Spleen (tissue), 11 donors: ENCODE data around the gene CDX4. TPM values are rescaled to one million over a fixed set of nuclear protein-coding genes. Genes with fewer than 3 reads are reported as not detected.
A peak's percentile ranks its signal among the peaks of the same experiment; 100 is the strongest.

Experiments used
- DNase-seq: peaks from one replicate; pipeline ENCODE4 v3.0.0-alpha.2; 2020
- H3K27ac ChIP-seq, 8 donors: fragments of 200-600 bp; sonication (generic) in 7 of 8; 1 replicate in 4 of 8; 2 replicates in 4 of 8; pipeline versions ENCODE4 v1.5.0 to v1.8.0; 2016 to 2021; ENCODE audit warnings: inconsistent platforms in 4 of 8, mild to moderate bottlenecking in 4 of 8, moderate library complexity in 1 of 8
- H3K27me3 ChIP-seq, 7 donors: fragments of 200-600 bp; sonication (generic) in 6 of 7; replicated peaks in 1 of 7; 1 replicate in 4 of 7; 2 replicates in 3 of 7; pipeline versions ENCODE4 v1.5.0 to v1.8.0; 2016 to 2021; ENCODE audit warnings: inconsistent platforms in 3 of 7, mild to moderate bottlenecking in 1 of 7
- H3K36me3 ChIP-seq, 6 donors: fragments of 200-600 bp; sonication (generic) in 5 of 6; 1 replicate in 4 of 6; 2 replicates in 2 of 6; pipeline versions ENCODE4 v1.5.0 to v1.8.0; 2016 to 2021; ENCODE audit warnings: inconsistent platforms in 2 of 6
- H3K4me1 ChIP-seq, 6 donors: fragments of 200-600 bp; sonication (generic) in 5 of 6; 1 replicate in 3 of 6; 2 replicates in 3 of 6; pipeline versions ENCODE4 v1.5.0 to v1.8.0; 2016 to 2021; ENCODE audit warnings: inconsistent platforms in 3 of 6
- H3K4me3 ChIP-seq, 8 donors: fragments of 200-600 bp; sonication (generic) in 7 of 8; 1 replicate in 4 of 8; 2 replicates in 4 of 8; pipeline versions ENCODE4 v1.5.0 to v1.8.0; 2016 to 2021; ENCODE audit warnings: inconsistent platforms in 4 of 8, mild to moderate bottlenecking in 4 of 8, moderate library complexity in 2 of 8
- H3K9me3 ChIP-seq, 8 donors: fragments of 200-600 bp; sonication (generic) in 7 of 8; 1 replicate in 4 of 8; 2 replicates in 4 of 8; pipeline versions ENCODE4 v1.5.0 to v1.8.0; 2016 to 2021; ENCODE audit warnings: inconsistent platforms in 4 of 8
- CTCF ChIP-seq, 11 experiments: fragments of 200-600 bp in 7 of 11; fragments of 450-650 bp in 4 of 11; sonication (generic) in 4 of 11; IDR thresholded peaks in 8 of 11; conservative IDR thresholded peaks in 3 of 11; 1 replicate in 7 of 11; 2 replicates in 4 of 11; pipeline versions ENCODE4 v1.4.0 to v1.8.0; 2016 to 2021; ENCODE audit warnings: antibody characterized with exemption in 11 of 11, inconsistent platforms in 4 of 11, mild to moderate bottlenecking in 1 of 11
- POLR2A ChIP-seq, 3 donors: fragments of 450-650 bp; IDR thresholded peaks; one replicate each; pipeline ENCODE4 v1.5.1; 2017; ENCODE audit warnings: antibody characterized with exemption in 3 of 3, mild to moderate bottlenecking in 1 of 3
- POLR2AphosphoS5 ChIP-seq, 3 donors: sonication (generic); formaldehyde crosslinking; IDR thresholded peaks; one replicate each; pipeline ENCODE4 v1.5.1; 2017; ENCODE audit warnings: antibody characterized with exemption in 3 of 3
- WGBS, 5 donors: extraction: QIAGEN DNeasy Blood & Tissue Kit in 3 of 5; methylation state at CpG; one replicate each; pipeline versions ENCODE4 v1.1.5 to v1.1.7; 2013 to 2018; 5-methylcytosine and 5-hydroxymethylcytosine counted together
- intact Hi-C: fragments of 100-400 bp; cut with DNase I; formaldehyde crosslinking; loops from one replicate; pipeline ENCODE4 v1.15.0; 2023; ENCODE audit warnings: low total_unique reads
- polyA plus RNA-seq, 3 donors: library from polyadenylated mRNA; stranded (reverse); fragments of 200-250 nt; gene quantifications; one replicate each; pipeline ENCODE4 v1.2.1, GENCODE V29; 2013
- total RNA-seq, 7 donors: library from RNA; depleted of rRNA in 3 of 7; stranded (reverse); fragments of >200 nt in 3 of 7; fragmentation: NEBNext Ultra II Directional in 4 of 7; extraction: Animal tissue kit (Norgen Biotek cat#: 25700) in 4 of 7; gene quantifications; one replicate each; pipeline versions ENCODE4 v1.1.0 to v1.2.1, GENCODE V29; 2016 to 2021
- donor health status: healthy with polysubstance abuse.
- donor health status: DM: no; HTN: no; CAD: no; lungs with moderate emphysema.
- donor health status: DM: no; HTN: no; CAD: no.
- donor health status: Bipolar disorder and iron deficiency.
- donor health status: healthy.
- donor health status: DM: no; HTN: no; CAD: no.
- donor health status: DM: yes; HTN: yes; CAD: no.

The CDX4 gene
- total and polyA plus RNA-seq, 10 donors: not detected

GRCh38 chrX:73401591-73402266, 45.1 kb upstream of the CDX4 start:
- no peak overlapping the region for H3K4me3 ChIP-seq
- H3K9me3 ChIP-seq: peaks cover 0 to 12% (median 0%) of the 10 kb centered on the region in 8 donors
- whole genome bisulfite sequencing, 5 donors: 20 to 72% (median 38%) methylated on average over 2 to 9 of the region's 9 CpGs
- no peaks in the 10 kb centered on the region for H3K4me1 ChIP-seq
- intact Hi-C loops: no loop called here
- H3K27me3 ChIP-seq: peaks cover 0 to 20% (median 0%) of the 10 kb centered on the region in 7 donors
- no peak for TF ChIP-seq CTCF (IDR thresholded peaks at IDR 0.05 in 8 of 11, conservative IDR thresholded peaks at IDR 0.05 in 3 of 11)
- no peak for TF ChIP-seq POLR2A (IDR thresholded peaks at IDR 0.05)
- TF ChIP-seq POLR2AphosphoS5 (IDR thresholded peaks at IDR 0.05): no peak
- H3K27ac ChIP-seq: no peak overlapping the region
- DNase-seq: no peak
- H3K36me3 ChIP-seq: no peaks in the 10 kb centered on the region

- Histone ChIP-seq H3K9me3 (peaks cover 0 to 19% (median 10%) of the 10 kb centered on the region in 8 donors), H3K4me1 (no peaks in the 10 kb centered on the region), H3K4me3 (no peak overlapping the region), H3K27ac (no peak overlapping the region), H3K27me3 (peaks cover 0 to 5% (median 0%) of the 10 kb centered on the region in 7 donors), H3K36me3 (no peaks in the 10 kb centered on the region)
- intact Hi-C loops: no loop called here
- DNase-seq: no peak
- TF ChIP-seq CTCF (IDR thresholded peaks at IDR 0.05 in 8 of 11, conservative IDR thresholded peaks at IDR 0.05 in 3 of 11): no peak
- no peak for TF ChIP-seq POLR2A (IDR thresholded peaks at IDR 0.05)
- TF ChIP-seq POLR2AphosphoS5 (IDR thresholded peaks at IDR 0.05): no peak
These were observed 33.9 kb upstream of the CDX4 start for GRCh38 chrX:73412930-73413329.

- intact Hi-C loops: no loop called here
- 23 to 53% (median 38%) methylated on average over 13 to 34 of the region's 34 CpGs; no CpG with 5 or more reads in 1 of the 5 donors for WGBS, 5 donors
- Histone ChIP-seq H3K27me3 (peaks cover 0 to 61% (median 19%) of the 10 kb centered on the region in 7 donors), H3K36me3 (no peaks in the 10 kb centered on the region), H3K27ac (no peak overlapping the region), H3K4me1 (no peaks in the 10 kb centered on the region), H3K9me3 (no peaks in the 10 kb centered on the region), H3K4me3 (no peak overlapping the region)
- peak; percentile 60 for DNase-seq
- TF ChIP-seq POLR2AphosphoS5 (IDR thresholded peaks at IDR 0.05) (no peak), CTCF (IDR thresholded peaks at IDR 0.05 in 8 of 11, conservative IDR thresholded peaks at IDR 0.05 in 3 of 11) (no peak)
These were observed 500 bp downstream of the CDX4 start for GRCh38 chrX:73447311-73447794.

- 10 to 48% (median 11%) methylated on average over 7 to 20 of the region's 20 CpGs for WGBS, 5 donors
- peak; percentile 59 for DNase-seq
- no peak overlapping the region for H3K27ac ChIP-seq
- peaks cover 0 to 68% (median 20%) of the 10 kb centered on the region in 7 donors for H3K27me3 ChIP-seq
- H3K9me3 ChIP-seq: no peaks in the 10 kb centered on the region
- peak overlapping the region in 3 of 8 donors; percentile 3 to 22 (median 11) for H3K4me3 ChIP-seq
- intact Hi-C loops: no loop called here
- H3K4me1 ChIP-seq: no peaks in the 10 kb centered on the region
- TF ChIP-seq POLR2A (IDR thresholded peaks at IDR 0.05) (no peak), POLR2AphosphoS5 (IDR thresholded peaks at IDR 0.05) (no peak), CTCF (IDR thresholded peaks at IDR 0.05 in 8 of 11, conservative IDR thresholded peaks at IDR 0.05 in 3 of 11) (no peak)
- H3K36me3 ChIP-seq: no peaks in the 10 kb centered on the region
These were observed 1.5 kb downstream of the CDX4 start for GRCh38 chrX:73448379-73448778.
